Measurements from ENCODE around the gene OMA1. TPM values are rescaled to one million over a fixed set of nuclear protein-coding genes. Genes with fewer than 3 reads are reported as not detected.
"Not testable (repeated sequence)": the region's sequence is repeated elsewhere in the genome, so short reads cannot be mapped to it uniquely, and the experiment has no call there.

Gene OMA1
- total RNA-seq, 1 donor from 2014 or later = 21.6 TPM

GRCh38 chr1:58573705-58574591, 27.4 kb upstream of the OMA1 start:
- intact Hi-C loops (cut with micrococcal nuclease) = loop anchor here (1.0 kb wide), 1 partner anchor 28 kb away; the partner anchor contains the start of gene OMA1

GRCh38 chr1:58573138-58573537, 26.6 kb upstream of the OMA1 start:
- intact Hi-C loops (cut with micrococcal nuclease) = loop anchor here (1.0 kb wide), 1 partner anchor 27 kb away; the partner anchor contains the start of gene OMA1

GRCh38 chr1:58572690-58573089, 26.2 kb upstream of the OMA1 start:
- intact Hi-C loops (cut with micrococcal nuclease) = loop anchor here (1.0 kb wide), 1 partner anchor 26 kb away; the partner anchor contains the start of gene OMA1

GRCh38 chr1:58571616-58572015, 25.1 kb upstream of the OMA1 start:
- intact Hi-C loops (cut with micrococcal nuclease) = no loop called here

- intact Hi-C loops (cut with micrococcal nuclease) = no loop called here
Measured at GRCh38 chr1:58570817-58571216, 24.3 kb upstream of the OMA1 start.

- intact Hi-C loops (cut with micrococcal nuclease) = no loop called here
Measured at GRCh38 chr1:58570094-58570493, 23.6 kb upstream of the OMA1 start.

GRCh38 chr1:58568911-58569310, 22.4 kb upstream of the OMA1 start:
- intact Hi-C loops (cut with micrococcal nuclease) = no loop called here

- intact Hi-C loops (cut with micrococcal nuclease) = no loop called here
Measured at GRCh38 chr1:58568271-58568860, 21.8 kb upstream of the OMA1 start.

GRCh38 chr1:58566339-58566738, 19.8 kb upstream of the OMA1 start:
- intact Hi-C loops (cut with micrococcal nuclease) = no loop called here

GRCh38 chr1:58563715-58564114, 17.2 kb upstream of the OMA1 start:
- intact Hi-C loops (cut with micrococcal nuclease) = not testable (repeated sequence)

GRCh38 chr1:58561633-58562032, 15.1 kb upstream of the OMA1 start:
- intact Hi-C loops (cut with micrococcal nuclease) = no loop called here

- intact Hi-C loops (cut with micrococcal nuclease) = no loop called here
Measured at GRCh38 chr1:58555393-58555792, 8.9 kb upstream of the OMA1 start.

GRCh38 chr1:58551186-58552140, 4.9 kb upstream of the OMA1 start:
- intact Hi-C loops (cut with micrococcal nuclease) = no loop called here

GRCh38 chr1:58549291-58549690, 2.8 kb upstream of the OMA1 start:
- intact Hi-C loops (cut with micrococcal nuclease) = loop anchor here (5.0 to 10.0 kb wide), 5 partner anchors 304 to 1266 kb away; partner anchors contain the start of gene HOOK1

- intact Hi-C loops (cut with micrococcal nuclease) = loop anchor here (5.0 to 10.0 kb wide), 5 partner anchors 304 to 1266 kb away; partner anchors contain the start of gene HOOK1
Measured at GRCh38 chr1:58548371-58548770, 1.8 kb upstream of the OMA1 start.

GRCh38 chr1:58545591-58546519, 671 bp downstream of the OMA1 start:
- intact Hi-C loops (cut with micrococcal nuclease) = loop anchor here (1.0 to 10.0 kb wide), 12 partner anchors 27 to 1713 kb away; partner anchors contain the start of genes HOOK1, JUN and MYSM1

- intact Hi-C loops (cut with micrococcal nuclease) = loop anchor here (10.0 kb wide), 3 partner anchors 298 to 1272 kb away; partner anchors contain the start of gene HOOK1
Measured at GRCh38 chr1:58543260-58543659, 3.3 kb downstream of the OMA1 start.

- intact Hi-C loops (cut with micrococcal nuclease) = no loop called here
Measured at GRCh38 chr1:58539553-58539952, 7.0 kb downstream of the OMA1 start.

- intact Hi-C loops (cut with micrococcal nuclease) = no loop called here
Measured at GRCh38 chr1:58538821-58539220, 7.7 kb downstream of the OMA1 start.

GRCh38 chr1:58531842-58532241, 14.7 kb downstream of the OMA1 start:
- intact Hi-C loops (cut with micrococcal nuclease) = not testable (repeated sequence)

All from T-helper 2 cell treated with Interferon-gamma antibody and Interleukin-4, amounts not matched to agents 100 ng/mL and 5 ng/mL, for 36 hours (primary cell).